ENCODE results near the gene TAOK2. TPM values are rescaled to one million over a fixed set of nuclear protein-coding genes. Genes with fewer than 3 reads are reported as not detected.

The TAOK2 gene
- total and polyA plus RNA-seq, 2 of the 13 experiments (the other 11 are each of a cell fraction or from before 2014, with no cell fraction given), result 17.4 to 43.2 TPM

DNA sequence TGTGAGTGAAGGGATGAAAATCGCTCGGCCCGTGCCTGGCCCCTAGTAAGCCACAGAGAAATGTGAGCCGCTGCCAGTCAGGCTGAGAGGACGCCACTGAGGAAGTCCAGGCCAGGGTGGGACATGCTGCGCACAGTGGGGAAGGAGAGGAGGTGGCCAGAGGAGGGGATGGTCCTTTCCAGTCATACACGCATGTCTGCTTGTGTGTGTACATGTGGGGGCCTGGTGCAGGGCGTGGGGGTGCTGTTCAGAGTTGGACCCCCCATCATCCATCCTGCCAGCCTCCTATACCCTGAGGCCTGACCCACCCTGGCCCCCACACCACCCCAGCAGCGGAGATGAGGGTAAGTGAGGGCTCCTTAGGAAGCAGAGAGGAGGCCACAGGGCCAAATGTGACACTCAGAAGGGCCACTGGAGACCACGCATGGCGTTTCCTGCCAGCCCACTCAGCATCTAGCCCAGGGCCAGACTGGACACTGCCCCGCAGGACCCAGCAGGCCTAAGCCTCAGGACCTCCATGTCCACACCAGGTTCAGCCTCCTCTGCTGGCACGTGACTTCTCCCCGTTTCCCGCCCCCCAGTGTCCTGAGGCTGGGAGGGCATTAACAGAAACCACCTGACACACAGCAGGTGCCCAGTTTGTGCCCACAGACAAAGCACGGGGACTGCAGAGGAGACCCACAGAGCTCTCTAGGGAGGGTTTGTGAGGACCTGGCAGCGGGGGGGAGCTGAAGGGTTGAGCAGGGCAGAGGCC is 30.2 kb downstream of the TAOK2 start:
- Histone ChIP-seq H3K27me3 (ENCODE audit: control insufficient read depth in 1 of 2, insufficient read depth in 2 of 2, low read length in 2 of 2) (0 out of 5 replicates have a peak, but pooled peaks cover 0 to 1% of the 10 kb centered on the region in 2 experiments), H3K4me1 (ENCODE audit: insufficient read depth, low read length) (peaks cover under 1% of the 10 kb centered on the region; the same call in 1 of the 2 replicates), H4K20me1 (ENCODE audit: insufficient read depth, low read length) (no peaks in the 10 kb centered on the region), H3K27ac (ENCODE audit: extremely low read length, insufficient read depth, low read length) (no peak overlapping the region), H3K9me3 (ENCODE audit: low read length) (no peaks in the 10 kb centered on the region), H3K79me2 (ENCODE audit: insufficient read depth, low read length) (no peaks in the 10 kb centered on the region), H3K4me3 (replicated peaks in 1 of 3; ENCODE audit: insufficient read depth in 1 of 3, low read depth in 2 of 3, low read length in 3 of 3) (no peak overlapping the region), H3K9ac (ENCODE audit: insufficient read depth, low read depth, low read length) (no peak overlapping the region), H3K4me2 (ENCODE audit: low read depth, low read length) (no peak overlapping the region), H3K36me3 (replicated peaks in 1 of 2; ENCODE audit: control insufficient read depth in 1 of 2, insufficient read depth in 2 of 2, low read length in 2 of 2) (peaks cover 0 to 3% of the 10 kb centered on the region in 2 experiments; a peak in 1 of 5 replicates), H2AFZ (ENCODE audit: low read length) (no peak overlapping the region)
- BruUV-seq (replicated peaks), result no TSS peak
- in situ Hi-C loops (cut with HindIII; ENCODE audit: extremely low pct_ligation_motif_present, low pct_unique_long_range_greater_than_20kb) (loop anchor here (10.0 kb wide), 1 partner anchor 139 kb away; the partner anchor contains the start of gene CDIPT), intact Hi-C loops (cut with micrococcal nuclease; ENCODE audit: unreplicated experiment) (no loop called here)
- TF ChIP-seq ZZZ3 (CRISPR knock-in tag; IDR thresholded peaks at IDR 0.05; ENCODE audit: borderline replicate concordance) (no peak), HNF4A (CRISPR knock-in tag; IDR thresholded peaks at IDR 0.05) (no peak), ERF (CRISPR knock-in tag; IDR thresholded peaks at IDR 0.05) (no peak)
- ChIA-PET CTCF (ENCODE audit: low intra/inter-chr PET ratio, low total read pairs) (no interaction called here), POLR2A (interaction anchor here (1.2 to 2.1 kb wide), 2 partner anchors 30 to 78 kb away, joined by 3 to 8 read pairs; partner anchors contain the start of gene TAOK2)
- DNase-seq (ENCODE audit: low spot score), result no peak
- 95% methylated on average over 13 of the region's 17 CpGs for WGBS (ENCODE audit: low lambda C conversion rate)
- FAIRE-seq, result no peak
- ATAC-seq, result no peak

DNA sequence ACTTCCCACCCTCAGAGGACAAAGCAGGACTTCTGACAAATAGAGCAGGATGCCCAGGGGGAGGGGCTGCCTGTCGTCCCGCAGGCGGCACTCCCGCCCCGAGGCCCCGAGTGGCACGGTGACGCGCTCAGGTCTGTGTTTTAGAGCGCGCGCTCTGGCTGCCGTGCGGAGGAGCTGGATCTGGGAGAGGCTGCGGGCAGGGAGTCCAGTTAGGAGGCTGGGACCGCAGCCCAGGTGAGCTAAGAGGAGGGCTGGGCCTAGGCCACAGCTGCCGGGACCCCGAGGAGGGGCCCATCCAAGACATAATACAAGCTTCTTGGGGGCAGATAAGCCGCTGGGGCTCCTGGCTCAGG is 30.7 kb downstream of the TAOK2 start:
- BruUV-seq (replicated peaks), result no TSS peak
- H3K79me2 ChIP-seq (ENCODE audit: insufficient read depth, low read length), result no peaks in the 10 kb centered on the region
- H2AFZ ChIP-seq (ENCODE audit: low read length), result no peak overlapping the region
- H3K27me3 ChIP-seq (ENCODE audit: control insufficient read depth in 1 of 2, insufficient read depth in 2 of 2, low read length in 2 of 2), result peaks cover 0 to 6% of the 10 kb centered on the region in 2 experiments; a peak in 1 of 5 replicates
- H3K36me3 ChIP-seq (replicated peaks in 1 of 2; ENCODE audit: control insufficient read depth in 1 of 2, insufficient read depth in 2 of 2, low read length in 2 of 2), result peaks cover 0 to 3% of the 10 kb centered on the region in 2 experiments; a peak in 1 of 5 replicates
- CTCF ChIA-PET (ENCODE audit: low intra/inter-chr PET ratio, low total read pairs), result no interaction called here
- no peak for TF ChIP-seq ESRRA (CRISPR knock-in tag; IDR thresholded peaks at IDR 0.05; ENCODE audit: low read depth)
- TF ChIP-seq POGZ (CRISPR knock-in tag; IDR thresholded peaks at IDR 0.05), result no peak
- TF ChIP-seq PTBP1 (IDR thresholded peaks at IDR 0.05; ENCODE audit: low read depth, low read length, poor library complexity, severe bottlenecking), result peak; percentile 12
- TF ChIP-seq ZFP91 (CRISPR knock-in tag; IDR thresholded peaks at IDR 0.05; ENCODE audit: borderline replicate concordance), result 0 out of 2 replicates have a peak, but pooled peaks have one; percentile 16
- TF ChIP-seq ZNF10 (CRISPR knock-in tag; IDR thresholded peaks at IDR 0.05; ENCODE audit: borderline replicate concordance, low read depth), result no peak
- TF ChIP-seq AGO2 (optimal IDR thresholded peaks at IDR 0.05; ENCODE audit: low read depth, low read length), result peak; percentile 87
- no peak for TF ChIP-seq MEF2D (CRISPR knock-in tag; IDR thresholded peaks at IDR 0.05)
- peak; percentile 50; the same call in 1 of the 2 replicates for TF ChIP-seq RBFOX2 (IDR thresholded peaks at IDR 0.05; ENCODE audit: low read depth, low read length)
- TF ChIP-seq ZNF605 (CRISPR knock-in tag; IDR thresholded peaks at IDR 0.05), result no peak
- TF ChIP-seq YY1 (IDR thresholded peaks at IDR 0.05; ENCODE audit: insufficient read depth, insufficient replicate concordance, low read depth, low read length), result no peak
- 0 out of 2 replicates have a peak, but pooled peaks have one; percentile 16 for TF ChIP-seq HNRNPL (IDR thresholded peaks at IDR 0.05; ENCODE audit: low read depth, low read length)
- no peak for TF ChIP-seq FOXA3 (CRISPR knock-in tag; IDR thresholded peaks at IDR 0.05)
- POLR2A ChIA-PET, result interaction anchor here (1.2 to 2.1 kb wide), 2 partner anchors 31 to 79 kb away, joined by 3 to 8 read pairs; partner anchors contain the start of gene TAOK2
- no peak overlapping the region for H3K4me2 ChIP-seq (ENCODE audit: low read depth, low read length)
- H3K4me1 ChIP-seq (ENCODE audit: insufficient read depth, low read length), result peaks cover 6% of the 10 kb centered on the region
- DNase-seq (ENCODE audit: low spot score) (no peak), FAIRE-seq (no peak), ATAC-seq (no peak)
- no peaks in the 10 kb centered on the region for H3K9me3 ChIP-seq (ENCODE audit: low read length)
- no peak overlapping the region for H3K9ac ChIP-seq (ENCODE audit: insufficient read depth, low read depth, low read length)
- no peak overlapping the region for H3K4me3 ChIP-seq (replicated peaks in 1 of 3; ENCODE audit: insufficient read depth in 1 of 3, low read depth in 2 of 3, low read length in 3 of 3)
- 93% methylated on average over 14 of the region's 19 CpGs for WGBS (ENCODE audit: low lambda C conversion rate)
- intact Hi-C loops (cut with micrococcal nuclease; ENCODE audit: unreplicated experiment), result no loop called here
- in situ Hi-C loops (cut with HindIII; ENCODE audit: extremely low pct_ligation_motif_present, low pct_unique_long_range_greater_than_20kb), result loop anchor here (10.0 kb wide), 1 partner anchor 140 kb away; the partner anchor contains the start of gene CDIPT
- H3K27ac ChIP-seq (ENCODE audit: extremely low read length, insufficient read depth, low read length), result no peak overlapping the region
- no peaks in the 10 kb centered on the region for H4K20me1 ChIP-seq (ENCODE audit: insufficient read depth, low read length)

Measured in HepG2 (cell line).